ENCODE measurements around the gene TMA16.

Gene TMA16

DNA sequence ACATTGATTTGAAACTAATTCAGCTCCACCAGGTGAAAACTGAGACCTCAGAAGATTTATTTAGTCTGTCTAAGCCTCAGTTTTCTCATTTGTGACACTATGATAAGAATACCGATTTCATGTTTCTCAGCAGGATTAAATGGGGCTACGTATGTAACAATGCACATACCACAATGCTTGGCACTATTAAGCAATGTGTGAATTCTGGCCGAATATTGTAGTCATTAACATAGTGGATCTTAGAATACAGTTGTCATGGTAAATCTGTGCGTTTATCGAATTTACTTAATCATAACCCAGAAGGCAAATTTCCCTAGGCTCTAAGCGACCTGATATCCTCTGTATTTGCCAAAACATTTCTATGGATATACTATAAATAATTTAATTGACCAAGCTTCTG, 69.1 kb downstream of the TMA16 start:
- no peak for DNase-seq (ENCODE audit: low read depth)

DNA sequence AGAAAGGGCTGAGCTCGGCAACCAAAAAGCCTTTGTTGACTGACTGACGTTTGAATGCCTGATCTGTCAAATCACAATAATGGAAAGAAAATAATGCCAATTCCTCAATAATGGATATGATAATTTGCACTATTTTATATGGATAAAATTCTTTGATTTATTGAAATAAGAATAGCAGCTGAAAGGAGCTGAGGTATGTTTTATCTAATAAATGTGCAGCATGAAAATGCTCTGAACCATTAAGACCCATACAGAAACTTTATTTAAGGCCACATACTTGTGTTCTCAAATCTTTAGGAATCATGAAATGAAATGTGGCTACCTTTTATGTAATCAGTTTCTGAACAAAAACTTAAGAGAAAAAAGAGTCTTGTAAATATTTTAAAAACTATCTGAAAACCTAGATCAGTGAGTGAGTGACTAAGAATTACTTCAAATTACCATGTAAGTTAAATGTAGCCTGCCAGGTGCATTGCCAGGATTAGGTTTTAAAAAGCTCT, 69.8 kb downstream of the TMA16 start:
- no peak for DNase-seq (ENCODE audit: low read depth)

- DNase-seq (ENCODE audit: low read depth): no peak
These were observed 71.0 kb downstream of the TMA16 start for GRCh38 chr4:163565226-163566135.

DNA sequence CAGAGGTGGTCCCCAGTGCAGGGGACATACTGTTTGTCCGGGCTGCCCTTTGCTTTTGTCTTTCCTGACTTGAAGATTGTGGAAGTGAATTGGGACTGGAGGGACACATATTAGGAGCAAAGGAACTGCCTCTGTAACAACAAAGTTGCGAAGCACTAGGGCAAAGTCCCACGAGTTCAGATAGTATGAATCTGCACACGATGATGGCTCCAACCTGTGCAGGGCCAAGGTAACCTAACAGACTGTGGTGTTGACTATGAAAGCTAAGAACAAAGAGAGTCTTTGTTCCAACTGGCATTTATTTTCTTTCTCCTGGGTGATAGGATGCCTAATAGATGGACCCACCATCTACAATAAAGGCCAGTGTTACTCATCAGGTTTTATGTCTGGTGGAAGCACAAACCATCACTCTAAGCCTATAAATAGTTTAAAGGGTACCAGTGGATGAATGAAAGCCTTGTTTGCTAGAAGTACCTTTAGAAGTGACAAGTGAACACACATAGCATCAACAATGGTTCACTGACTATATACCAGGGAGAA, 71.8 kb downstream of the TMA16 start:
- DNase-seq (ENCODE audit: low read depth): no peak

DNA sequence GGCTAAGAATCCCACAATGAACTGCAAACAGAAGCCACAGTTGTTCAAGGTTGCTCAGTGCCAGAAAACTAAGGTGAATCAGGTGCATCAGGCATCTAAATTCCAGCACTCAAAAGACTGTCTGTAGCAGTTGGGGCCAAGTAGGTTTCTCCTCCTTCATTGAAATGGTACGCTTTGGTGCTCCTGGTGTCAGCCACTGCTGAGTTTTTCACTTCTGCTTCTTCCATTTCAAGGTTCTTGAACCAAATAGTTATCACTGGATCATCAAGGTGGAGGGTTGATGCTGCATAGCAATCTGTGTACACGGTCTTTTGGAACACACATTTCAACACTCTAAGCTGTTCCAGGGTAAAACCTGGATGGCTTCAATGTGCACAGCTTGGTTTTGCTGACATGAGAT, 74.4 kb downstream of the TMA16 start:
- DNase-seq (ENCODE audit: low read depth): no peak
